Stomach smooth muscle (tissue), 2 donors: ENCODE data around the gene SVIL.
A peak's percentile ranks its signal among the peaks of the same experiment; 100 is the strongest.
"Not testable (repeated sequence)": the region's sequence is repeated elsewhere in the genome, so short reads cannot be mapped to it uniquely, and the experiment has no call there.

Experiments
- H3K27ac ChIP-seq: one replicate; pipeline ENCODE4 v1.7.0; 2013; ENCODE audit warnings: mild to moderate bottlenecking, low read length, inconsistent platforms
- H3K27me3 ChIP-seq, 2 donors: one replicate each; pipeline ENCODE4 v1.7.0; 2013; ENCODE audit warnings: low read length in 2 of 2; ENCODE audit not compliant: insufficient read depth in 2 of 2, control insufficient read depth in 1 of 2
- H3K36me3 ChIP-seq, 2 donors: one replicate each; pipeline ENCODE4 v1.7.0; 2013; ENCODE audit warnings: low read length in 2 of 2; ENCODE audit not compliant: control insufficient read depth in 2 of 2, insufficient read depth in 2 of 2
- H3K4me1 ChIP-seq: one replicate; pipeline ENCODE4 v1.7.0; 2013; ENCODE audit warnings: low read length; ENCODE audit not compliant: control insufficient read depth, insufficient read depth
- H3K4me3 ChIP-seq, 2 donors: one replicate each; pipeline ENCODE4 v1.7.0; 2013; ENCODE audit warnings: low read length in 2 of 2
- H3K9ac ChIP-seq, 2 donors: one replicate each; pipeline ENCODE4 v1.7.0; 2013; ENCODE audit warnings: low read length in 2 of 2, mild to moderate bottlenecking in 1 of 2
- H3K9me3 ChIP-seq, 2 donors: one replicate each; pipeline ENCODE4 v1.7.0; 2013; ENCODE audit warnings: low read length in 2 of 2; ENCODE audit not compliant: control insufficient read depth in 2 of 2
- donor health status: healthy.
- donor health status: Pancreatic carcinoma.

Gene SVIL

DNA sequence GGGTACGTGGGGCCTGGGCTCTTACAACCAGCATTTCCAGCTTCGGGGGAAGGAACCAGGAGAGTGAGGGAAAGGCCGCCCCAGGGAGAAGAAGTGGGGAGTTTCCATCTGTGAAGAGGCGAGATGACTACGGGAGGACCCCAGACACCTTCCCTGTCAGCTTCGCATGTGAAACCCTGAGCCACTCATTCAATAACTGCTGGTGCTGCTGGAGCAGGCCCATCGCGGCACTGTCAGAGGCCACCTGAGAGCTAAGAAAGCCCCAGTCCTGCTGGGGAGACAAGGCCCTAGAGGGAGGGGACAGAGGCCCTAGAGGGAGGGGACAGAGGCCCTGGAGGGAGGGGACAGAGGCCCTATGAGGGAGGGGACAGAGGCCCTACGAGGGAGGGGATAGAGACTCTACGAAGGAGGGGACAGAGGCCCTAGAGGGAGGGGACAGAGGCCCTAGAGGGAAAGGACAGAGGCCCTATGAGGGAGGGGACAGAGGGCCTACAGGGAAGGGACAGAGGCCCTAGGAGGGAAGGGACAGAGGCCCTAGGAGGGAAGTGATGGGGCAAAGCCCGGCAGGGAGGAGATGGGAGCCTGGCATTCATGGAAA lies 128.3 kb downstream of the SVIL start:
- Histone ChIP-seq H3K36me3 (peaks cover 27 to 48% of the 10 kb centered on the region in 2 donors), H3K27ac (peak overlapping the region; percentile 31)
- H3K9ac ChIP-seq, H3K4me3 ChIP-seq, H3K27me3 ChIP-seq, H3K4me1 ChIP-seq, H3K9me3 ChIP-seq: not testable (repeated sequence)

DNA sequence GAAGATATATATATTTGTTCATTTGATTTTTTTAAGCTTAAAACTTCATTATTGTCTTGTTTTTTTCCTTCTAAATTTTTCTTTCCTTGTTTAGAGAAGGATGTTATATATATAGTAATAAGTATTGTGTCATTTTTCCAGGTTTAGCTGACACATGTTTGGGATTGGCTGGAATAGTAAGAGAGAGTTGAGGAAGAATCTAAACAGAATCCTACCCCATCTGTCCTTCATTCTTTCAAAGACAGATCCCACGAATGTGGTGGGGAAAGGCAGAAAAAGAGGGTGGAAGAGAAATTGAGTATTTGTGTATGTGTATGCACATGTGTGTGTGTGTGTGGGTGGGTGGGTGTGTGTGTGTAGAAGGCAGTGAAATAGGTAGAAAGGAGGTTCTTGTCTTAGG lies 132.4 kb downstream of the SVIL start:
- Histone ChIP-seq H3K4me3 (no peak overlapping the region), H3K27ac (no peak overlapping the region), H3K36me3 (peaks cover 28 to 39% of the 10 kb centered on the region in 2 donors), H3K9ac (no peak overlapping the region), H3K27me3 (no peaks in the 10 kb centered on the region), H3K4me1 (no peaks in the 10 kb centered on the region), H3K9me3 (no peaks in the 10 kb centered on the region)

DNA sequence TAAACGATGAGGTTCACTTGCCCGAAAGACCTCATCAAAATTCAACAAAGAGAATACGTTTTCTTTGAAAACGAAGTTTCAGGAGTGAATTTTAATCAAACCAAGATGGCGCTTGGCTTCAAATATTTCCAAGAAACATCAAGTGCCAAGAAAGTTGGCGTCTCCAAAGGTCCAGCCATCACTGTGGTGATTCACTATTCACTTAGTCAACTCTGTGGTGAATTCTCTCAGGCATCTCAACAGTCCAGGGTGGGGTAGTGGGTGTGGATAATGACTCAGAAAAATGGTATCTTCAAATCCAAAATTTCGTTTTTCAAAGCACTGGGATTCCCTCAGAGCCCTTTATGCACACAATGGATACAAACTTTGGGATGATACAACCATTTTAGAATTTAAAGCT lies 133.1 kb downstream of the SVIL start:
- H3K36me3 ChIP-seq: peaks cover 25 to 40% of the 10 kb centered on the region in 2 donors
- H3K9me3 ChIP-seq: no peaks in the 10 kb centered on the region
- no peaks in the 10 kb centered on the region for H3K4me1 ChIP-seq
- H3K4me3 ChIP-seq: no peak overlapping the region
- no peaks in the 10 kb centered on the region for H3K27me3 ChIP-seq
- H3K9ac ChIP-seq: no peak overlapping the region
- no peak overlapping the region for H3K27ac ChIP-seq

DNA sequence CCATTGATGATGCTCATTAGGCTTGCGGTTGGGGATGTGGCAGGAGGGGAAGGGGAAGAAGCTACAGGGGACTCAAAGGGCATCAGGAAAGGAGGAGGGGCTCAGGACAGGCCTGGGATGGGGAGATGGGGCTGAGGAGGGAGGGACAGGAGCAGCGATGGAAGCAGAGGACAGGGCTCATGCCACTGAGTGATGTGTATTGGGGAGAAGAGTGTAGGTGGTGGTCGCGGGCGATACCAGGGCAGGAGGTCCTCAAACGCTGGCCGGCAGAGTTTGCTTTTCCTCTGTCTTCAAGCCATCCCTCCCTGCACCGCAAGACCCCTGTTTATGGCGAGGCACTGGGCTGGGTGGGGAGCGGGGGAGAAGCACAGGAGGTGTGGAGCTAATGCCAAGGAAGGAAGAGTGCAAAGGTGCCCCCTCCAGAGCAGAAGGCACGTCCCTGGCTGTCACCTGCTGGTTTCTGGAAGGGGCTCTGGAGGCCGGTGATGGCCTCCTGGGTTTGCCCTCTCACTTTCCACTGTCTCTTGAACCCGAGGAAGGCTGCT lies 134.7 kb downstream of the SVIL start:
- no peak overlapping the region for H3K4me3 ChIP-seq
- H3K27ac ChIP-seq: peak overlapping the region; percentile 2
- H3K27me3 ChIP-seq: no peaks in the 10 kb centered on the region
- no peaks in the 10 kb centered on the region for H3K9me3 ChIP-seq
- peaks cover 28 to 43% of the 10 kb centered on the region in 2 donors for H3K36me3 ChIP-seq
- H3K9ac ChIP-seq: no peak overlapping the region
- H3K4me1 ChIP-seq: no peaks in the 10 kb centered on the region

- Histone ChIP-seq H3K9ac (no peak overlapping the region), H3K36me3 (peaks cover 49 to 58% of the 10 kb centered on the region in 2 donors), H3K4me3 (no peak overlapping the region), H3K27me3 (no peaks in the 10 kb centered on the region), H3K27ac (no peak overlapping the region), H3K9me3 (no peaks in the 10 kb centered on the region), H3K4me1 (no peaks in the 10 kb centered on the region)
Measured at GRCh38 chr10:29496341-29497162, 138.2 kb downstream of the SVIL start.

DNA sequence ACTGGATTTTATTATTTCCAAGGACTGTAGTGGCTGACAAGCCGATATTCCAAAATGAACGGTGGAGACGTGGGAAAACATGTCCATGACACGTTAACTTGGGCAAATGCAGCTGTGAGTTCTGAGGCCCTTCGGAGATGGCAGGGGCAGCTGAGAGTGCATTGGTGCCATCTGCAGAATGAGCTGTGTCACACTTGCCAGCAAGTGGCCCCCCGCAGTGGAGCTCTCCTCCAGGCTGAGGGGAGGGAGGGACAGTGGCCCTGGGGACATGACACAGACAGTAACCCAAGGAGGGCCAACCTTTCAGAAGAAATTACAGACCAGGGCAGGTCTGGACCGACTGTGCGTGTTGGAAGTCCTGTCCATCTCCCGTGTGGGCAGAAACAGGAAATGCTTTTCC lies 139.4 kb downstream of the SVIL start:
- H3K36me3 ChIP-seq: peaks cover 53 to 60% of the 10 kb centered on the region in 2 donors
- H3K27ac ChIP-seq: no peak overlapping the region
- H3K9ac ChIP-seq: no peak overlapping the region
- H3K9me3 ChIP-seq: no peaks in the 10 kb centered on the region
- H3K27me3 ChIP-seq: no peaks in the 10 kb centered on the region
- H3K4me3 ChIP-seq: no peak overlapping the region
- no peaks in the 10 kb centered on the region for H3K4me1 ChIP-seq

DNA sequence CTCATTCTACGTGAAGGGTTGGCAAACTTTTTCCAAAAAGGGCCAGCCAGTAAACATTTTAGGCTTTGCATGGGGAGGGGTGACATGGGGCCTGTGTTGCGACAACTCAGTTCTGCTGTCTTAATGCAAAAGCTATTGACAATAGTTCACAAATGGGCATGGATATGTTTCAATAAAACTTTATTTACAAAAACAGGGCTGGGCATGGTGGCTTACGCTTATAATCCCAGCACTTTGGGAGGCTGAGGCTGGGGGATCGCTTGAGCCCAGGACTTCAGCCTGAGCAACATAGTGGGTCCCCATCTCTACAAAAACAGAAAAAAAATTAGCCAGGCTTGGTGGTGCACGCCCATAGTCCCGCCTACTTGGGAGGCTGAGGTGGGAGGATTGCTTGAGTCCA lies 141.1 kb downstream of the SVIL start:
- H3K4me1 ChIP-seq: peaks cover 8% of the 10 kb centered on the region
- no peaks in the 10 kb centered on the region for H3K27me3 ChIP-seq
- H3K4me3 ChIP-seq: no peak overlapping the region
- H3K36me3 ChIP-seq: peaks cover 56 to 66% of the 10 kb centered on the region in 2 donors
- no peak overlapping the region for H3K27ac ChIP-seq
- H3K9ac ChIP-seq: no peak overlapping the region
- H3K9me3 ChIP-seq: no peaks in the 10 kb centered on the region

DNA sequence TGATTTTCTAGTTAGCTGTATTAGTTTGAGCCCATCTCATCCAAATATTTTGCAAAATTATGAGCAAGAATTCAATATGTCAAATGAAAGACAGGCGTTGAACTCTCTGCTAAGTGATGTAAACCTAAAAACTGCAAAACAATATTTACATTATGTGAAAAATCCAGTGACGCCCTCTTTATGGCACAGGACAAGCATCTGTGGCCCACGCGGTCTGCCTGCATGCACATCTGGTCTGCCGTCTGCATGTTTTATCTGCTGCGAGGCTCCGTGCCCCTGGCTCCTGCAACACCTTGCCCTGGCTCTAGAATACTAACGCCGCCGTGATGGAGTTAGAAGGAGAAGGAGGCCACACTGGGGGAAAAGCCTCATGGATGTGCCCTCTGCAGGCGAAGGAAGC lies 142.0 kb downstream of the SVIL start:
- H3K4me3 ChIP-seq: no peak overlapping the region
- H3K9ac ChIP-seq: no peak overlapping the region
- H3K4me1 ChIP-seq: peaks cover 16% of the 10 kb centered on the region
- H3K9me3 ChIP-seq: no peaks in the 10 kb centered on the region
- H3K27me3 ChIP-seq: no peaks in the 10 kb centered on the region
- no peak overlapping the region for H3K27ac ChIP-seq
- H3K36me3 ChIP-seq: peaks cover 59 to 73% of the 10 kb centered on the region in 2 donors

GRCh38 chr10:29491918-29492317 lies 142.9 kb downstream of the SVIL start:
- peak overlapping the region; percentile 31 for H3K27ac ChIP-seq
- peaks cover 16% of the 10 kb centered on the region for H3K4me1 ChIP-seq
- no peaks in the 10 kb centered on the region for H3K27me3 ChIP-seq
- no peak overlapping the region for H3K4me3 ChIP-seq
- H3K9me3 ChIP-seq: no peaks in the 10 kb centered on the region
- H3K9ac ChIP-seq: no peak overlapping the region
- peaks cover 62 to 69% of the 10 kb centered on the region in 2 donors for H3K36me3 ChIP-seq

- Histone ChIP-seq H3K27ac (peak overlapping the region; percentile 18), H3K36me3 (peaks cover 73 to 74% of the 10 kb centered on the region in 2 donors), H3K4me1 (peaks cover 16% of the 10 kb centered on the region)
- not testable (repeated sequence) for H3K4me3 ChIP-seq, H3K9ac ChIP-seq, H3K27me3 ChIP-seq, H3K9me3 ChIP-seq
Measured at GRCh38 chr10:29490781-29491280, 143.9 kb downstream of the SVIL start.
